Measurements from ENCODE around the gene GH2. TPM values are rescaled to one million over a fixed set of nuclear protein-coding genes. Genes with fewer than 3 reads are reported as not detected.

The GH2 gene
- not detected in 2 replicates for total RNA-seq (ENCODE audit: low replicate concordance)

GRCh38 chr17:63881935-63882601 is at the start of gene GH2:
Gene GH2, minus strand, starts transcription at chr17:63881944. Its CDS starts 143 bp downstream, at chr17:63881801.
- Histone ChIP-seq H3K9me3 (ENCODE audit: low read depth) (no peaks in the 10 kb centered on the region), H3F3A (ENCODE audit: low read depth) (peaks cover 4% of the 10 kb centered on the region), H3K4me1 (no peaks in the 10 kb centered on the region), H3K9ac (no peak within 1 kb of the TSS), H3K4me3 (no peak within 1 kb of the TSS), H2AFZ (replicated peaks) (peak within 1 kb of the TSS; percentile 87), H3K36me3 (no peaks in the 10 kb centered on the region), H3K27me3 (no peaks in the 10 kb centered on the region), H4K20me1 (ENCODE audit: low read depth) (no peaks in the 10 kb centered on the region), H3K79me2 (ENCODE audit: low read depth) (no peaks in the 10 kb centered on the region), H3K4me2 (no peak within 1 kb of the TSS), H3K27ac (no peak within 1 kb of the TSS)
- Mint-ChIP-seq H3K4me1 (no peaks in the 10 kb centered on the region), H3K4me3 (peak within 1 kb of the TSS; percentile 67), H3K36me3 (no peaks in the 10 kb centered on the region), H3K9me3 (no peaks in the 10 kb centered on the region), H3K27me3 (ENCODE audit: insufficient read depth, low read depth) (peaks cover 8% of the 10 kb centered on the region), H3K27ac (no peak within 1 kb of the TSS)
- peak; percentile 58 for DNase-seq (ENCODE audit: low spot score)
- TF ChIP-seq CTCF (IDR thresholded peaks at IDR 0.05) (peak; percentile 58), EZH2 (IDR thresholded peaks at IDR 0.05) (no peak)

GRCh38 chr17:63930951-63931575 is 49.3 kb upstream of the GH2 start:
- Histone ChIP-seq H3K4me2 (no peak overlapping the region), H3K9ac (no peak overlapping the region), H3K27ac (no peak overlapping the region), H4K20me1 (ENCODE audit: low read depth) (no peaks in the 10 kb centered on the region), H3K4me3 (no peak overlapping the region), H3K79me2 (ENCODE audit: low read depth) (no peaks in the 10 kb centered on the region), H3K27me3 (no peaks in the 10 kb centered on the region), H3K9me3 (ENCODE audit: low read depth) (no peaks in the 10 kb centered on the region), H3F3A (ENCODE audit: low read depth) (peaks cover 5% of the 10 kb centered on the region), H3K36me3 (no peaks in the 10 kb centered on the region), H3K4me1 (no peaks in the 10 kb centered on the region), H2AFZ (replicated peaks) (peak overlapping the region; percentile 57)
- no peak for TF ChIP-seq EZH2 (IDR thresholded peaks at IDR 0.05)
- TF ChIP-seq CTCF (IDR thresholded peaks at IDR 0.05), result no peak
- TF ChIP-seq EZH2phosphoT487 (IDR thresholded peaks at IDR 0.05), result no peak
- H3K36me3 Mint-ChIP-seq, result no peaks in the 10 kb centered on the region
- H3K9me3 Mint-ChIP-seq, result no peaks in the 10 kb centered on the region
- H3K27me3 Mint-ChIP-seq (ENCODE audit: insufficient read depth, low read depth), result peaks cover 5% of the 10 kb centered on the region
- no peak overlapping the region for H3K4me3 Mint-ChIP-seq
- H3K4me1 Mint-ChIP-seq, result peaks cover 6% of the 10 kb centered on the region
- peak overlapping the region; percentile 50 for H3K27ac Mint-ChIP-seq
- DNase-seq (ENCODE audit: low spot score), result peak; percentile 30

GRCh38 chr17:63929860-63930766 is 48.4 kb upstream of the GH2 start:
- H3K4me3 ChIP-seq, result no peak overlapping the region
- no peaks in the 10 kb centered on the region for H3K27me3 ChIP-seq
- no peaks in the 10 kb centered on the region for H3K4me1 ChIP-seq
- H3K36me3 Mint-ChIP-seq, result no peaks in the 10 kb centered on the region
- H3K27me3 Mint-ChIP-seq (ENCODE audit: insufficient read depth, low read depth), result peaks cover 5% of the 10 kb centered on the region
- peaks cover 6% of the 10 kb centered on the region for H3K4me1 Mint-ChIP-seq
- H3K4me3 Mint-ChIP-seq, result no peak overlapping the region
- H3K27ac Mint-ChIP-seq, result no peak overlapping the region
- no peak overlapping the region for H3K27ac ChIP-seq
- H3K9me3 ChIP-seq (ENCODE audit: low read depth), result no peaks in the 10 kb centered on the region
- H3K9ac ChIP-seq, result no peak overlapping the region
- peaks cover 5% of the 10 kb centered on the region for H3F3A ChIP-seq (ENCODE audit: low read depth)
- H3K36me3 ChIP-seq, result no peaks in the 10 kb centered on the region
- no peak for DNase-seq (ENCODE audit: low spot score)
- H2AFZ ChIP-seq (replicated peaks), result peak overlapping the region; percentile 57
- TF ChIP-seq CTCF (IDR thresholded peaks at IDR 0.05) (no peak), EZH2phosphoT487 (IDR thresholded peaks at IDR 0.05) (no peak)
- H3K79me2 ChIP-seq (ENCODE audit: low read depth), result no peaks in the 10 kb centered on the region
- H3K9me3 Mint-ChIP-seq, result no peaks in the 10 kb centered on the region
- H4K20me1 ChIP-seq (ENCODE audit: low read depth), result no peaks in the 10 kb centered on the region
- no peak overlapping the region for H3K4me2 ChIP-seq
